Measurements from ENCODE around the gene CXCR2.
"Not testable (repeated sequence)": the region's sequence is repeated elsewhere in the genome, so short reads cannot be mapped to it uniquely, and the experiment has no call there.

CXCR2 gene

GRCh38 chr2:218125626-218126080 lies at the start of gene CXCR2:
TSS of gene CXCR2 (plus strand) at chr2:218126028. CDS start at chr2:218134802, 8,774 bp downstream.
- no peak for FAIRE-seq

DNA sequence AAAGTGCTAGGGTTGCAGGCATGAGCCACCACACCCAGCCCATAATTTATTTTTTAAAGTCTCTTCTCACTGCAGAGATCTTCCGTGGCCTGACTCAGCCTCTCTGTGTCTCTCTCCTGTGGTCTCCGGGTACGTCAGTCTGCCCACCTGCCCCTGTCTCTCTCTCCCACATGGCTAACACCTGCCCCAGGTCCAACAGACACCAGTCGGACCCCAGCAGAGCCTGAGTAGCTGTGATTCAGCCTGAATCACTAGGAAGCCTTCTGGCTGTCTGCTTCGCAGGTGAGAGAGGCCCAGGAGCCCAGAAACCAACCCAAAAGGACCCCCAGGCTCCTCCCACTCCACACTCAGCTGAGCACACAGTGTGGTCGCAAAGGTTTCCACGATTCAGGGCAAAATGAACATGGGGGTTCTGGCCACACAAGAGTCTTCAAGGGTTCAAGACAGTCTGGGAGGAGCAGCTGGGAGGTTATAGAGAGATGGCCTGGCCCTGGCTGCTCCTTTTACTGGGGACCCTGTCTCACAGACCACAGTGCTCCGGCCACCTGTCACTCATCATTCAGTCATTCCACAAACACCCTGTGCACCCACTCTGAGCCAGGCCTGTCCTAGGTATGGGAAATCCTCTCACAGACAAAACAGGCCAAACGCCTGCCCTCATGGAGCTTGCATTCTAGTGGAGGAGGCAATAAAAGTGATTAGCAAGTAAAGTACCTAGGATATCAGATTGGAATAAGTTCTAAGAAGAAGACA lies 48.2 kb upstream of the CXCR2 start:
- no peak for FAIRE-seq

DNA sequence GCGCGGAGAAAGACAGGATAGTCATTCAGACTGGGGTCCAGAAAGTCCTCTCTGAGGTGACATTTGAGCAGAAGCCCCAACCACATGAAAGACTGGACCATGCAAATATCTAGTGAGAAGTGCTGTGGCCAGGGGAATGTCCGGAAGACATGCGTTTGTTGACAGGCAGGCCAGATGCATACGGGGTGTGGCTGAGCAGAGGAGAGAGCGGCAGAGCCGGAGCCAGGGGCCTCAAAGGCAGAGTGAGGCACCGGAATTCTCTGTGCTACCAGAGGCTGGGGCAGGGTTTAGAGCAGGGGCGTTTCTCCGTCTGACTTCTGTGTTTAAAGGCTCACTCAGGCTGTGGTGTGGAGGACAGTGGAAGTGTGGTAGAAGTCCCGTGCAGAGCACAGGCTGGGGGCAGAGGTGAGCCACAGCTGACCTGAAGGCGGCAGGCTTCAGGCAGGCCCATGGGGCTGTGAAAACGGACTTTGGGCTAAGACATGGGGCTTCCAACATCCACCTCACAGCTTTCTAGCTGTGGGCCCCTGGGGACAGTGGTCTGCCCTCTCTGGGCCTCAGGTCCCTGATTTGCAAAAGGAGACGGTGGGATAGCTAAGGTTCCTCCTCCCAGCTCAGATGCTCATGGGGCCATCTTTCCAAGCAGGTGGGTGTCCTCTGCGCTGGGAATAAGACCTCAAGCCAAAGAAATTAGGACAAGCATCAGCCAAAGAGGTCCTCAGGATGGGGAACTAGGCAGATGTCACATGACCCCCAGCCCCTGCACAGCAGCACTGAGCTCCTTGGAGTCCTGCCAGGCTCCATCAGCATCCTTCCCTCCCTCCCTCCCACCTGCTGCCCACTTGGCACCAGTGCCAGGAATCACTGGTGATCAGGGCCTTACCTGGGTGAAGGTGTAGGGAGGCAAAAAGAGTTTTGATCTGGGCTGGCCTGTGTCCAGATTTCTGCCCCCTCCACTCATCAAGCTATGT lies 45.6 kb upstream of the CXCR2 start:
- FAIRE-seq, result no peak

- no peak for FAIRE-seq
Observed at GRCh38 chr2:218081063-218081462, 44.8 kb upstream of the CXCR2 start.

GRCh38 chr2:218081695-218082094 lies 44.1 kb upstream of the CXCR2 start:
- FAIRE-seq, result no peak

DNA sequence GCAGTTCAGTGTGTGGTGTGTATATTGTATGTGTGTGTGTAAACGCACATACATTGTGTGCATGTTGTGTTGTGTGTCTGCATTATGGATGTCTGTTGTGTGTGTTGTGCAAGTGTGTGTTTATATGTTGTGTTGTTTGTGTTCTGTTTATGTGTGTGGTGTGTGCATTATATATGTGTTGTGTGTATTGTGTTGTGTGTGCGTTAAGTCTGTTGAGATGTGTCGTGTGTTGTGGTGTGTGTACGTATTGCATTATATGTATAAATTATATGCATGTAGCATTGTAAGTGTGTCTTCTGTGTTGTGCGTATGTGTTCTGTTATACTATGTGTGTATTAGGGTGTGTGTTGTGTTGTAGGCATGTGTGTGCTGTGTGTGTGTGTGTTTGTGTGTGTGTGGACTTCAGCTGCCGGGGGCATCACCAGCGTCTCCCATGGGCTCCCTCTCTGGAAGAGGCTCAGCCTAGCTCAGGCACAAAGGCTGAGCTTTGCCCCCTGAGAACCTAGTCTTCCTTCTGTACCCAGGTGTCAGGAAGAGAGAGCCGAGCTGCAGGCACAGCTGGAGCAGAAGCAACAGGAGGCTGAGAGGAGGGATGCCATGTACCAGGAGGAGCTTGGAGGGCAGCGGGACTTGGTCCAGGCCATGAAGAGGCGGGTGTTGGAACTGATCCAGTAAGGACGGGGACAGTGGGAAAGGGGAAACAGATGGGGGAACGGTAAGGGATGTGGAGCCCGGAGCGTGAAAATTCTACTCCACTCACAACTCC lies 43.1 kb upstream of the CXCR2 start:
- no peak for FAIRE-seq

GRCh38 chr2:218083352-218083676 lies 42.5 kb upstream of the CXCR2 start:
- no peak for FAIRE-seq

DNA sequence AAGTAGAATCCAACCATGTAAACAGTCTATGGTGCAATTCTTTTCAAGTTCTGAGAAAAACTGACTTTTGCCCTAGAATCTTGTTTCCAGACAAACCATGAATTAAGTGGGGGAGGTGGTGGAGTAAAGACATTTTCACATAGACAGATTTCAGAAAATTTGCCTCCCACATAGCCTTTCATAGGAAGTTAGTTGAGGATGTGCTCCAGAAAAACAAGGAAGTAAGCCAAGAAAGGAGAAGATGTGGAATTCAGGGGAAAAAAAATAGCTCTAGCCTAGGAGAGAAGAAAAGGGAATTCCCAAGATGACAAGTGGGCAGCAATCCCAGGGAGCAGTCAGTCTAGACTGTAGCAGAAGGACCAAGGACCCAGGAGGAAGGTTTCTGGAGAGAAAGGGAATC lies 39.4 kb upstream of the CXCR2 start:
- FAIRE-seq, result no peak

DNA sequence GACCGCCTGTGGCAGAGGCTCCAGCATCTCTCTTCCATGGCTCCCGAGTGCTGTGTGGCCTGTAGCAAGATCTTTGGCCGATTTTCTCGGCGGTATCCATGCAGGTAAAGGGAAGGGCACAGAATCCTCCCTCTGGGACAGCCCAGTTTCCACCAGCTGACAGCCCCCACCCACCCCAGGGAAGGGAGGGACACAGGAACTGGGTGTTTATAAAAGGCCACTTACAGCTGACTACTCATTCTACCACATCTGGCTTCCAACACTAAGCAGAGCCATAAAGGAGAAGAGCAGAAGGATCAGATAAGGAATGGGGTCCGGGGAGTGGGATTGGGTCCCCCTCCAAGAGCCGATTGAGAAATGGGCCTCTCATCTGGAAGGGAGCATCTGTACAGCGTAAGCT lies 36.6 kb upstream of the CXCR2 start:
- no peak for FAIRE-seq

GRCh38 chr2:218091746-218092145 lies 34.1 kb upstream of the CXCR2 start:
- FAIRE-seq, result no peak

DNA sequence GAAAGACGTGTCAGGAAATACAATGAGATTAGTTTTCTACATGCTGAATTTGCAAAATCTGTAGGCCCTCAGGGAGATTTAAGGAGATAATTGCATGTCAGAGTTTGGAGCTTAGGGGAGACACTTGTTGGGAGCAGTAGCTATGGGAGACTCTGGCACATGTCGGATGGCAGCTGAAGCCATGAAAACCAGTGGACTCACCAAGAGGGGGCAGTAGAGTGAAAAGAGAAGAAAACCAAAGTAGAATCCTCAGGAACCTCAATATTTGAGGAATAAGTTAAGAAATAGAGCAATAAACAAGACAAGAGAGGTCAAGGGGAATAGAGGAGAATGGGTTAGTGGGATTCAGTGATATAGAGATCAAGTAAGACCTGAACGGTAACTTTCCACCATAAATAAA lies 31.9 kb upstream of the CXCR2 start:
- no peak for FAIRE-seq

- no peak for FAIRE-seq
Observed at GRCh38 chr2:218095853-218096252, 30.0 kb upstream of the CXCR2 start.

DNA sequence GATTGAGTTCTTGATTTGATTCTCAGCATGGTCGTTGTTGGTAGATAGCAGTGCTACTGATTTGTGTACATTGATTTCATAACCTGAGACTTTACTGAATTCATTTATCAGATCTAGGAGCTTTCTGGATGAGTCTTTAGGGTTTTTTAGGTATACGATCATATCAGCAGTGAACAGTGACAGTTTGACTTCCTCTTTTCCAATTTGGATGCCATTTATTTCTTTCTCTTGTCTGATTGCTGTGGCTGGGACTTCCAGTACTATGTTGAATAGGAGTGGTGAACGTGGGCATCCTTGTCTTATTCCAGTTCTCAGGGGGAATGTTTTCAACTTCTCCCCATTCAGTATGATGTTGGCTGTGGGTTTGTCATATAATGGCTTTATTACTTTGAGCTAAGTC lies 27.9 kb upstream of the CXCR2 start:
- FAIRE-seq, result no peak

- not testable (repeated sequence) for FAIRE-seq
Observed at GRCh38 chr2:218108834-218109233, 17.0 kb upstream of the CXCR2 start.

DNA sequence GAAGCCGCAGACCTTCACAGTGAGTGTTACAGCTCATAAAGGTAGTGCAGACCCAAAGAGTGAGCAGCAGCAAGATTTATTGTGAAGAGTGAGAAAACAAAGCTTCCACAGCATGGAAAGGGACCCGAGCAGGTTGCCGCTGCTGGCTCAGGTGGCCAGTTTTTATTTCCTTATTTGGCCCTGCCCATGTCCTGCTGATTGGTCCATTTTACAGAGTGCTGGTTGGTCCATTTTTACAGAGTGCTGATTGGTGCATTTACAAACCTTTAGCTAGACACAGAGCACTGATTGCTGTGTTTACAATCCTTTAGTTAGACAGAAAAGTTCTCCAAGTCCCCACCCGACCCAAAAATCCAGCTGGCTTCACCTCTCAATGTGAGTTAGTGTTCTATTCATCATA lies 4.0 kb upstream of the CXCR2 start:
- FAIRE-seq, result not testable (repeated sequence)

DNA sequence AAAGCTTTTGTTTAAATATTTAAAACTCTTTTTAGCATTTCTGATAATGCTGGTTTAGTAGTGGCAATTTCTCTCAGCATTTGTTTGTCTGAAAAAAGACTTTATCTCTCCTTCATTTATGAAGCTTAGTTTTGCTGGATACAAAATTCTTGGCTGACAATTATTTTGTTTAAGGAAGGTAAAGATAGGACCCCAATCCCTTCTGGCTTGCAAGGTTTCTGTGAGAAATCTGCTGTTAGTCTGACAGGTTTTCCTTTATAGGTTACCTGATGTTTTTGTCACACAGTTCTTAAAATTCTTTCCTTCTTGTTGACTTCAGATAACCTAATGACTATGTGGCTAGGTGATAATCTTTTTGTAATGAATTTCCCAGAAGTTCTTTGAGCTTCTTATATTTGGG lies 3.5 kb upstream of the CXCR2 start:
- FAIRE-seq, result not testable (repeated sequence)

GRCh38 chr2:218123986-218124385 lies 1.8 kb upstream of the CXCR2 start:
- no peak for FAIRE-seq

- no peak for FAIRE-seq
Observed at GRCh38 chr2:218125095-218125494, 733 bp upstream of the CXCR2 start.

DNA sequence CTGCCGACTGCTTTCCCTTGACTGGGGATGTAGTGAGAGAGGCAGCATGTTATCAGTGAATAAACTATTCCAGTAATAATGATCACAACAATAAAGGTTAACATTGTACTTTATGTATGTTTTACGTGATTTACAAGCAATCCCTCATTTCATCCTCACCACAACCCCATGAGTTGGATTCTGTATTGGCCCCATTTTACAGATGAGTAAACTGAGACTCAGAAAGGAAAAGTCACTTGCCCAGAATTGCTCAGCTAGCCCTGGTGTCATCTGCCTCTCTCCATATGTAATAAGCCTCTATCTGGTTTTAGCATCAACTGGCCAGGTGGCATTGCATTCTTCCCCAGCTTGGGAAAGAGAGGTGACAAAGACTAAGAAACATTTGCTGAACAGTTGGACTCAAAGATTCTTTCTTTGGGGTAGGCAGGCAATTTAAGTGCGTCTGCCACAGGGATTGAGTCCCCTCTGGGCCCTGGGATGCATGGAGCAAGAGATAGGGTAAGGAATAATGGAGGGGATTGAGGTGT lies 2.2 kb downstream of the CXCR2 start:
- FAIRE-seq, result no peak

DNA sequence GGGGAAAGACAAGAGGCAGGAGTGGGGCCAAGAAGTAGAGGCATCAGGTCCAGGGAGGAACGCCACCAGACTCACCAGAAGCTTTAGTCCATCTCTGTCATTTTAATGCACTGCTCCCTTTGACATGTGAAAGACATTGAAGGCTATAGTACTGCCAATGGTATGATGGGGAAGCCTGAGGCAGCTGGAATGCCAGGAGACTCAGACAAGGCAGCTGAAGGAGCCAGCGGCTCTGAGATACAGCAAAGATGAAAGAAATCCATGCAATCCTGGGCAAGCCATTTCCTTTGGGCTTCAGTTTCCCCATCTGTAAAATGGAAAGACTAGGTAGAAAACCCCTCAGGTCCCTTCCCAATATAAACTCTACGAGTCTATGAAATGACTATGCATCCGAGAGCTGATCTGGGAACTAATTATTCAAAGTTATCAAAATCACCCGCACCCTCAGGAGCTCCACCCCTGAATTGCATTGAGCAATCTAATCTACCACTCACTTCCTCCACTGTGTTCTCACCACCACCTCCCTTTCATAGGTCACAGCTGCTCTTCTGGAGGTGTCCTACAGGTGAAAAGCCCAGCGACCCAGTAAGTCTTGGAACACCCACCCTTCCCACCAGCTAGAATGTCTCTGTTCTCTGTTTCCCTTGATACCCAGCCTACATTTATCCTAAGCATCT lies 3.1 kb downstream of the CXCR2 start:
- FAIRE-seq, result no peak

GRCh38 chr2:218129458-218130135 lies 3.8 kb downstream of the CXCR2 start:
- FAIRE-seq, result no peak

DNA sequence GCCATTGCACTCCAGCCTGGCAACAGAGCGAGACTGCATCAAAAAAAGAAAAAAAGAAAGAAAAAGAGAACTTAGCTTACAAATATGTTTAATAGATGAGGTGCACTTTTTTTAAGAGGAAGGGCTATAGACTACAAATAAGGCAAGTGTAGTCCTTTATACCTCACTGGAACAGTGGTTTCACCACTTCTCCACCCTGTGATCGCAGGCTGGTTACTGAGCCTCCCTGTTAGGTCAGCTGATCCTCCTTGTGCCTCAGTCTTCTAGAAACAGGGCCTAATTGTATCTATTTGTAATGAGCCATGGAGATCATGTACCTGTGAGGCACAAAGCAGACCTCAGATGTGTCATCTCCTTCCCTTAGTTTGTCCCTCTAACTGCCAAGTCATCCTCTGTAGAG lies 4.5 kb downstream of the CXCR2 start:
- no peak for FAIRE-seq
